Stimulated activated memory B cell treated with anti-CD40 and anti-IgM and Interleukin-4, amounts not matched to agents 10 μg/mL and 1 μg/mL and 100 μg/mL, for 72 hours (primary cell): ENCODE measurements around the gene TOGARAM2.

Experiments used
- ATAC-seq: fragments of 150-1000 bp; cut with Tn5 transposase; 2 replicates; pipeline ENCODE4 v1.10.0; 2021
- H3K27ac Mint-ChIP-seq: one replicate; pipeline ENCODE4 v1.8.0; 2022; ENCODE audit warnings: mild to moderate bottlenecking, mixed read lengths
- H3K27me3 Mint-ChIP-seq: one replicate; pipeline ENCODE4 v1.8.0; 2022; ENCODE audit warnings: mixed read lengths
- H3K36me3 Mint-ChIP-seq: one replicate; pipeline ENCODE4 v1.8.0; 2022; ENCODE audit warnings: mixed read lengths
- H3K4me1 Mint-ChIP-seq: one replicate; pipeline ENCODE4 v1.8.0; 2022; ENCODE audit warnings: mixed read lengths
- H3K4me3 Mint-ChIP-seq: one replicate; pipeline ENCODE4 v1.8.0; 2022; ENCODE audit warnings: mild to moderate bottlenecking, moderate library complexity, mixed read lengths
- H3K9me3 Mint-ChIP-seq: one replicate; pipeline ENCODE4 v1.8.0; 2022; ENCODE audit warnings: mixed read lengths

The TOGARAM2 gene

GRCh38 chr2:29062371-29062770 is 81.3 kb downstream of the TOGARAM2 start:
- no peak overlapping the region for H3K27ac Mint-ChIP-seq
- H3K4me3 Mint-ChIP-seq, result no peak overlapping the region

GRCh38 chr2:29063056-29063455 is 82.0 kb downstream of the TOGARAM2 start:
- H3K4me3 Mint-ChIP-seq, result no peak overlapping the region
- no peaks in the 10 kb centered on the region for H3K27me3 Mint-ChIP-seq
- no peaks in the 10 kb centered on the region for H3K36me3 Mint-ChIP-seq
- no peaks in the 10 kb centered on the region for H3K4me1 Mint-ChIP-seq
- ATAC-seq, result no peak
- no peaks in the 10 kb centered on the region for H3K9me3 Mint-ChIP-seq
- no peak overlapping the region for H3K27ac Mint-ChIP-seq

More at GRCh38 chr2:29062371-29062770, 81.3 kb downstream of the TOGARAM2 start:
- Mint-ChIP-seq H3K36me3 (no peaks in the 10 kb centered on the region), H3K4me1 (no peaks in the 10 kb centered on the region), H3K27me3 (no peaks in the 10 kb centered on the region), H3K9me3 (no peaks in the 10 kb centered on the region)
- no peak for ATAC-seq

DNA sequence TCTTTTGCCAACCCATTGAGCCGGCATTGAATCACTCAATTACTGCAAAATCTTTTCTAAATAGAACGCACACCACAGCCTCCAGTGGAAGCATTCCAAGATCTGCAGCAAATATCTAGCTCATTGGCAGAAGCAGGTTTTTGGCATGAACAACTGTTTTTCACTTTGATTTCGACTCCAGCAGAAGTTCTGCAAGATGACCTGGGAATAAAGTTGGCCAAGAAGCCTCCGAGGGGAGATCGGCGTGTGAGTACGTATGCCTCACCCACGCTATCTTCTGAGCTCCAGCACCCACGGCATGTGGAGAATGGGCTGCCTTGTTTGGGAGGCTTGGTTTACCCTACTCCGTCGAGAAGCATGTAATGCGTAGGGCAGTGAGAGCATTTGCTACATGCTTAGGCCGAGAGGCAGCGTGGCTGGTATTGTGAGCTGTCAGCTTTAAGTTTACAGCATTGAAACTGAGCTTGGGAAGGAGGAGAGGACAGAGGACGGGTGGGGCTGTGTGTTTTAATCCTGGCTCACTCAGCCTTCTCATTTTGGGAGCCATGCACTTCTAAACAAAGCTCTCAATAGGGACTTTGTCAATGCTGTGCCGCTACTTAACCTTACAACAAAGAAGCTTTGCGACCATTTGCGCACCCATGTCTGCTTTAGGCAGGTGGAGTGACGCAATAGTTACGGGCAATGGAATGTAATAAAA is 82.7 kb downstream of the TOGARAM2 start:
- Mint-ChIP-seq H3K27me3 (no peaks in the 10 kb centered on the region), H3K36me3 (no peaks in the 10 kb centered on the region), H3K9me3 (no peaks in the 10 kb centered on the region), H3K4me3 (no peak overlapping the region), H3K4me1 (no peaks in the 10 kb centered on the region), H3K27ac (no peak overlapping the region)
- no peak for ATAC-seq

GRCh38 chr2:29064346-29064715 is 83.2 kb downstream of the TOGARAM2 start:
- Mint-ChIP-seq H3K36me3 (no peaks in the 10 kb centered on the region), H3K27me3 (no peaks in the 10 kb centered on the region), H3K4me1 (no peaks in the 10 kb centered on the region), H3K9me3 (no peaks in the 10 kb centered on the region), H3K4me3 (no peak overlapping the region), H3K27ac (no peak overlapping the region)
- ATAC-seq, result no peak

- Mint-ChIP-seq H3K4me1 (no peaks in the 10 kb centered on the region), H3K4me3 (no peak overlapping the region), H3K27ac (no peak overlapping the region), H3K36me3 (no peaks in the 10 kb centered on the region), H3K27me3 (no peaks in the 10 kb centered on the region), H3K9me3 (no peaks in the 10 kb centered on the region)
- no peak for ATAC-seq
Observed at GRCh38 chr2:29064746-29065067, 83.6 kb downstream of the TOGARAM2 start.

DNA sequence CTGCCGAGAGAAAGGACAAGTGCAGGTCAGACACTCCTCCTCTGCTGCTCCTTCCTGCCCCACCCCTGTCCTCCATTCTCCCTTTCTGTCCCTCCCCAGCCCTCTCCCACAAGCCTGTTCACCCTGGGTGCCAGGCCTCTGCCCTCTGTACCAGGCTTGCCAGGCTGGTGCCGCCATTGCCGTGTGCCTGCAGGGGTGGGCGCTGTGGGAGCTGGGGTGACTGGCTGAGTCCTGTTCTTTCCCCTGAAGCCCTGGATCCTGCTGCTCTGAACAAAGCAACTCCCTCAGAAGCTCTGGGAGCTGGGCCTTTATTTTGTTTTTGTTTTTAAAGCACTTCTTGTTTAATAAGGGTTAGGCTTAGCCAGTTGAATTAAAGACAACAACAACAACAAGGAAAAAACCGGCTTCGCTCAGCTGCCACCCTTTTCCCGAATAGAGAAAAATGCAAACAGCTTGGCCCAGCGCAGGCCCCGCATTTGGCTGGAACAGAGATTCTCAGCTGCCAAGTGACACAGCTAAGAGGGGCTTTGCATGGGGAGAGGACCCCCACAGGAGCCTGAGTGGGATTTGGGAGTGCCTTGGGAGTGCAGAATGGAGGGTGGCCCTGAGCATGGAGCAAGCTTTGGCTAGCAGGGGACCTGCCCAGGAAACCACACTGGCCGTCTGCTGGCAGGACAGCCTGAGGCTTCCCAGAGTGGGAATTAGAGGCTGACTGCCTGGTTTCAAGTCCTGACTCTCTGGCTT is 84.1 kb downstream of the TOGARAM2 start:
- no peaks in the 10 kb centered on the region for H3K27me3 Mint-ChIP-seq
- no peaks in the 10 kb centered on the region for H3K9me3 Mint-ChIP-seq
- no peaks in the 10 kb centered on the region for H3K4me1 Mint-ChIP-seq
- H3K27ac Mint-ChIP-seq, result no peak overlapping the region
- H3K4me3 Mint-ChIP-seq, result no peak overlapping the region
- no peaks in the 10 kb centered on the region for H3K36me3 Mint-ChIP-seq
- no peak for ATAC-seq

DNA sequence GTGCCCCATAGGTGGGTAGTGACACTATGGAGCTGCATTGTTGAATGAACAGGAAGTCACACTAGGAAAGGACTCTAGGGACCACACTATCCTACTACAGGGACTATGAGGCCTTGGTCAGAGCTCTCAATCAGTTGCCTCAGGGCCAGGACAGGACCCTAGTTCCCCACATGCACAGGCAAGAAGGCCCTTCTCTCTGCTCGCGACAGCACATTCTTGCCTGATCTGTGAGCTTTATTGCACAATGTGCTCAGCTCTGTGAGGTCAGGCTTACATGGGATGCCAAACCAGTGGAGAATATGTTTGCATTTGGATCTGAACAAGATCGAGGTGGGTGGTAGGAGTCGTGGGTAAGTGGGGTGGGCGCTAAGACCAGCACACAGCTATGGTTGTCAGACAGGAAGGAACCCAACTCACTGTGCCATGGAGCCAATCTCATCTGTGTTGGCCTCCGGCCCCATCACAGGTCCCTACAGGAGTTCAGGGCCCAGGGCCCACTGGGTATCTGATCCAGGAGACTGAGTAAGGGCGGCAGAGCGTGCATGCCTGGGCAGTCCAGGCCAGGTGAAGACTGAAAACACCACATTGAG is 85.3 kb downstream of the TOGARAM2 start:
- no peak overlapping the region for H3K4me3 Mint-ChIP-seq
- ATAC-seq, result no peak
- no peaks in the 10 kb centered on the region for H3K27me3 Mint-ChIP-seq
- H3K36me3 Mint-ChIP-seq, result no peaks in the 10 kb centered on the region
- no peaks in the 10 kb centered on the region for H3K4me1 Mint-ChIP-seq
- H3K9me3 Mint-ChIP-seq, result no peaks in the 10 kb centered on the region
- H3K27ac Mint-ChIP-seq, result no peak overlapping the region

DNA sequence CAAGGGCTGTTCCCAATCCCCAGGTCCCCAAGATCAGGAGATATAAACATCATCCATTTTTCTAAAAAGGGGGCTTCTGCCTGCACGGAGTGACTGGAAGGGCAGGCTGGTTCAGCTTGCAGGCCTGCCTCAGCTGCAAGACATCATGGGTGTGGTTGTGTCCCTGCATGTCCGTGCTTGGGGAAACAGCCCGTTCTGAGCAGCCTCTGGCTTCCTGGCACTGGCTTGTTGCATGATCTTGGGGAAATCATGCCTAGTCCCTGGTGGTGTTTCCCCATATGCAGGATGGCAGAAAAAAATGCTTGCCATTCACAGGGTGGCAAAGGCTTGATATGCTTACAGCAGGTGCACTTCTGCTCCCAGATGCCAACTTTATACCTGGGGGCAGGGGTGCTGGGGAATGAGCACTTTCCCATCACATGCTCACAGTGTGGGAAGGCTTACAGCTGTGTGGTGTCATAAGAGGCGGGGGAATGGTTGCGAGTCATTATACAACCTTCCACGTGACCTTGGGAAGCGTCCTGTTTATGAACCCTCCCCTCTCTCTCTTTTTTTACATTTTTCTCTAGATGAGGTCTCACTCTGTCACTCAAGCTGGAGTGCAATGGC is 86.0 kb downstream of the TOGARAM2 start:
- H3K36me3 Mint-ChIP-seq, result no peaks in the 10 kb centered on the region
- H3K27me3 Mint-ChIP-seq, result no peaks in the 10 kb centered on the region
- no peaks in the 10 kb centered on the region for H3K9me3 Mint-ChIP-seq
- no peak overlapping the region for H3K4me3 Mint-ChIP-seq
- H3K4me1 Mint-ChIP-seq, result no peaks in the 10 kb centered on the region
- ATAC-seq, result no peak
- H3K27ac Mint-ChIP-seq, result no peak overlapping the region

GRCh38 chr2:29068513-29068912 is 87.4 kb downstream of the TOGARAM2 start:
- no peak for ATAC-seq
- no peak overlapping the region for H3K4me3 Mint-ChIP-seq
- no peaks in the 10 kb centered on the region for H3K27me3 Mint-ChIP-seq
- H3K4me1 Mint-ChIP-seq, result peaks cover 1% of the 10 kb centered on the region
- no peaks in the 10 kb centered on the region for H3K9me3 Mint-ChIP-seq
- no peak overlapping the region for H3K27ac Mint-ChIP-seq
- no peaks in the 10 kb centered on the region for H3K36me3 Mint-ChIP-seq

- ATAC-seq, result no peak
- Mint-ChIP-seq H3K27ac (no peak overlapping the region), H3K4me3 (no peak overlapping the region), H3K36me3 (no peaks in the 10 kb centered on the region), H3K9me3 (no peaks in the 10 kb centered on the region), H3K27me3 (no peaks in the 10 kb centered on the region), H3K4me1 (peaks cover 10% of the 10 kb centered on the region)
Observed at GRCh38 chr2:29070526-29070925, 89.4 kb downstream of the TOGARAM2 start.

GRCh38 chr2:29071032-29071975 is 90.2 kb downstream of the TOGARAM2 start:
- Mint-ChIP-seq H3K9me3 (no peaks in the 10 kb centered on the region), H3K36me3 (no peaks in the 10 kb centered on the region), H3K4me1 (peaks cover 10% of the 10 kb centered on the region), H3K27ac (no peak overlapping the region), H3K4me3 (no peak overlapping the region), H3K27me3 (no peaks in the 10 kb centered on the region)
- ATAC-seq, result no peak

DNA sequence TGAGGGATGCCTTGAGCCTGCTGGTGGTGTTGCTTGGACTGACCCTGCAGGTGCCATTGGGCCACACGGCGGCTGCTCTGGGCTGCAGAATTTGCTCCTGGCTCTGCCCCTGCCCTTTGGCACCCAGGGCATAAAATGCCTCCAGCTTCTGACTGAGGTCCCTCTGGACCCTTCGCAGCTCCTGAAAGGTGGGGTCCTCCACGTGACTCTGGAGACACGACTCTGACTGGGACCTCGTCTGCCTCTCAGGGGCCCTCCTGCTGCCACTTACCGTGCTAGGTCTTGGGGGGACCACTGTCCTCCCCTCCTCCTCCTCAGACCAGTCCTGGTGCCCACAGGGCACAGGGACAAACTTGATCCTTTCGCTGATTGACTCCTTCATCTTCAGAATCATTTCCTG is 91.2 kb downstream of the TOGARAM2 start:
- ATAC-seq, result no peak
- peaks cover 10% of the 10 kb centered on the region for H3K4me1 Mint-ChIP-seq

GRCh38 chr2:29072971-29073725 is 92.0 kb downstream of the TOGARAM2 start:
- no peak overlapping the region for H3K27ac Mint-ChIP-seq
- H3K9me3 Mint-ChIP-seq, result peaks cover 5% of the 10 kb centered on the region
- ATAC-seq, result no peak
- no peaks in the 10 kb centered on the region for H3K36me3 Mint-ChIP-seq
- no peak overlapping the region for H3K4me3 Mint-ChIP-seq
- no peaks in the 10 kb centered on the region for H3K27me3 Mint-ChIP-seq
- peaks cover 10% of the 10 kb centered on the region for H3K4me1 Mint-ChIP-seq

More for the DNA sequence above, 91.2 kb downstream of the TOGARAM2 start:
- no peak overlapping the region for H3K4me3 Mint-ChIP-seq
- no peaks in the 10 kb centered on the region for H3K36me3 Mint-ChIP-seq
- H3K27me3 Mint-ChIP-seq, result no peaks in the 10 kb centered on the region
- no peak overlapping the region for H3K27ac Mint-ChIP-seq
- no peaks in the 10 kb centered on the region for H3K9me3 Mint-ChIP-seq

DNA sequence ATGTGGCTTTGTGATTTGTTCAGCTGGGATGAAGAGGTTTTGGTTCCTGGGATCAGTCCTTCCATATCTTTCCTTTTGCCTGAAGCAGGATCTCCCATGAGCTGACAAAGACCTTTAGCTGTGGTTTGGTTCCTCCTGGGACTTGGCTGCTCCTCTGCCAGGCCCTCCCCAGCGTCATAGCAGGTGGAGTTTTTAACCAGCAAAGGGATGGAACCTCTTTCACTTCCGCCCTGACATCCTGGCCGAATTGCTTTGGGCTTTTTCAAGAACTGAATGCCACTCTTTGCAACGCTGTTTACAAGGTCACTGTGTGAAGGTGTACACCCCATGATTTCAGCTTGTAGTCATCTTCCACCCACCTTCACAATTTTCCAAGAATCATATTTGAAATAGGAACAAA is 92.8 kb downstream of the TOGARAM2 start:
- ATAC-seq, result no peak
- H3K4me3 Mint-ChIP-seq, result no peak overlapping the region
- H3K27me3 Mint-ChIP-seq, result no peaks in the 10 kb centered on the region
- H3K9me3 Mint-ChIP-seq, result peaks cover 5% of the 10 kb centered on the region
- H3K27ac Mint-ChIP-seq, result no peak overlapping the region
- H3K4me1 Mint-ChIP-seq, result peaks cover 10% of the 10 kb centered on the region
- H3K36me3 Mint-ChIP-seq, result no peaks in the 10 kb centered on the region
